Epidermal melanocyte (primary cell): Measurements from ENCODE around the gene C11orf68.
A peak's percentile ranks its signal among the peaks of the same experiment; 100 is the strongest.
"Not testable (repeated sequence)": the region's sequence is repeated elsewhere in the genome, so short reads cannot be mapped to it uniquely, and the experiment has no call there.

Experiments
- DNase-seq: peaks from one replicate; pipeline ENCODE4 v3.0.0; 2011; ENCODE audit warnings: low spot score; ENCODE audit not compliant: insufficient read length

C11orf68 gene

DNA sequence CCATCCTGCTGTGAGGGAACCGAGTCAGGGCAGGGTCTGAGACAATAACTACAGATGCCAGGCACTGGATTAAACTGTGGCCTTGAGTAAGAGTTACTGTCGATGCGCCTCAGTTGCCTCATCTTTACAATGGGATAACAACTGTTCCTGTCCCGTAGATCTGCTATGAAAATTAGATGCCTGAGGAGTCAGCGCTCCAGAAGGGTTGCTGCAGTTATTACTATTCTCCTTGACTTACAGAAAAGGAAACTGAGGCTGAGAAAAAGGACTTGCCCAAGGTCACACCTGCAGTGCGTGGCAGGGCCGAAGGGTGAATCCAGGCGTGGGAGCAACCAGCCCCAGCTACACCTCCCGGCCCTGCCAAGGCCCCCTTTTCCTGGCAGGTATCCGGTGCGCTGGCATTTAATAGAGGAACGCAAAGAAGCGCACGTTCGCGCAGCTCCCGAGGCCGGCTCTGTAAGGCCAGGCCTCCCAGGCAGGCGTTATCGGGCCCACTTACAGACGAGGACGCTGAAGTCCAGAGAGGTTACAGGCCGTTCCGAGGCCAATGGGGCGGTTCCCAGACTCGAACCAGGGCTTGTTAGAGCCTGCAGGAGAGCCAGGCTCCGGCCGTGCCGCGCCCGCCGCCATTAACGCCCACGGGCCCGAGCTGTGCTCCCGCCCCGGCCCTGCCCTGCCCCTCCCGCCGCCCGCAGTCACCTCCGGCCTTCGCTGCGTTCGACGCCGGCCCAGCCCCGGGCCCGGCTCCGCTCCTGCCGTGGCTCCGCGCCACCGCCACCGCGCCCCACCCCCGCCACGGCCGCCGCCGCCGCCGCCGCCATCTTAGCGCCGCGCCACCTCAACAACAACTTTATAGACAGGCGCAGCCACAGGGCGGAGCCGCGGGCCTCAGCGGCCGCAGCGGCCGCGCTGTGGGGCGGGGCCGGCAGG lies at the start of gene C11orf68:
Gene C11orf68, minus strand, starts transcription at position 852 of the 930 bp plus-strand sequence. Its CDS starts 31 bp downstream, at position 821.
- no peak for DNase-seq

DNA sequence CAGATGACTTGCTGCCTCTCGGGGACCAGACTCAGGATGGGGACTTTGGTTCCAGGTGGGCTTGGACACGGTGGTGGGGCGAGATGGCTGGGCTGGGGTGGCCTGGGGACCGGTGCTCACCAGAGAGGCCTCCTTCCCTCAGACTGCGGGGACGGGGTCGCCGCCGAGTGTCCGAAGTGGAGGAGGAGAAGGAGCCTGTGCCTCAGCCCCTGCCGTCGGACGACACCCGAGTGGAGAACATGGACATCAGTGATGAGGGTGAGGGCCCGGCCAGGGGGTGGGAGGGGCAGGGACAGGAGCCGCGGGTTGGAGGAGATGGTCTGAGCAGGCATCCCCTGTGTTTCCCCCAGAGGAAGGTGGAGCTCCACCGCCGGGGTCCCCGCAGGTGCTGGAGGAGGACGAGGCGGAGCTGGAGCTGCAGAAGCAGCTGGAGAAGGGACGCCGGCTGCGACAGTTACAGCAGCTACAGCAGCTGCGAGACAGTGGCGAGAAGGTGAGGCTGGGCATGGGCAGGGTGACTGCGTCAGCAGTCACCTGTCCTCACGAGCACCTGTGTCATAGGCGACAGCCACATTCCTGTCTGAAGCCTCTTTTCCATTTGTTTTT lies 48.6 kb upstream of the C11orf68 start:
- no peak for DNase-seq

DNA sequence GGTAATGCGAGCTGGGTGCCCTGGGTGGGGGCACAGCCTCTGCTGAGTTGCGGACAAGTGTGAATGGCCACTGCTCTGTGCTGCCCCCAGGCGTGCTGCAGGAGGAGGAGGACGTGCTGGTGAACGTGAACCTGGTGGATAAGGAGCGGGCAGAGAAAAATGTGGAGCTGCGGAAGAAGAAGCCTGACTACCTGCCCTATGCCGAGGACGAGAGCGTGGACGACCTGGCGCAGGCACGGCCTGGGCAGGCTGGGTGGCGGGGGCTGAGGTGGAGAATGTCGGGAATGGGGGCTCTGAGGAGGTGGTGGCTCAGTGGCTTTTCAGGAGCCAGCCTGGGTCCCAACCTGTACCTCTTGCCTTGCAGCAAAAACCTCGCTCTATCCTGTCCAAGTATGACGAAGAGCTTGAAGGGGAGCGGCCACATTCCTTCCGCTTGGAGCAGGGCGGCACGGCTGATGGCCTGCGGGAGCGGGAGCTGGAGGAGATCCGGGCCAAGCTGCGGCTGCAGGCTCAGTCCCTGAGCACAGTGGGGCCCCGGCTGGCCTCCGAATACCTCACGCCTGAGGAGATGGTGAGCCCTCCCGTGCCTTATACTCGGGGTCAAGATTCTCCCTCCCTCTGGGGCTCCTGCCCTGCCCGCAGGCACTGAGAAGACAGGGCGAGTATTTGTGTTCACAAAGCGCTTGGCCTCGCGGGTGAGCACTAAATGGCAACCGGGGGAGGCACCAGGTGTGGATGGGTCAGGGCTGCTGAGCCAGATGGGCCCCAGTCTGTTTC lies 47.3 kb upstream of the C11orf68 start:
- DNase-seq = no peak

DNA sequence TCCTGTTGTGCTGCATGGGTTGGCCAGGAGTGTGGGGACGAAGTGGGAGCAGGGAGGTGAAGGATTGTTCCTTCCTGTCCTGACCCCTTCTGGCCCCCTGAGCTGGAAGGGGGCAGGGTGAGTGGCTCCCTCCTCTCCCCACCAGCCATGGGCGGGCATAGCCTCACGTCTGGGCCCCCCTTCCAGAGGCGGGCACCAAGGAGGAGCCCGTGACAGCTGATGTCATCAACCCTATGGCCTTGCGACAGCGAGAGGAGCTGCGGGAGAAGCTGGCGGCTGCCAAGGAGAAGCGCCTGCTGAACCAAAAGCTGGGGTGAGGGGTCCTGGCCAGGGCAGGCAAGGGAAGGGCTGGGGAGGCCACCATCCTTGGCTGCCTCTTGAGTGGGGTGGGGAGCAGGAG lies 46.0 kb upstream of the C11orf68 start:
- no peak for DNase-seq

DNA sequence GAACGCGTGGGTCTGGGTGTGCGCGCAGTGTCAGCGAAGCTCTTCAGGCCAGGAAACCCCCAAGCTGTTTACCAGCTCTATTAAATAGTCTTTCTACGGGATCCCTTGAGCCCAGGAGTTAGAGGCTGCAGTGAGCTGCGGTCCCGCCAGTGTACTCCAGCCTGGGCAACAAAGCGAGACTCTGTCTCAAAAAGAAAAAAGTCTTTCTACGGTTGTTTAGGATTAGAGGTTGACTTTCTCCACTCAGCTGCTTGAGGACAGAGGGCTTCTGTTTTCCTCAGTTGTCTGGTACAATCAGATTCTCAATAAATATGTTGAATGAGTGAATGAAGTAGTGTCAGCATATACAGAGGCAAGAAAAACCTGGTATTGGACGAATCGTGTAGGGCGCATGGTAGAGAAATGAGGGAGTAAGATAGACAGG lies 43.3 kb upstream of the C11orf68 start:
- peak; percentile 77 for DNase-seq

DNA sequence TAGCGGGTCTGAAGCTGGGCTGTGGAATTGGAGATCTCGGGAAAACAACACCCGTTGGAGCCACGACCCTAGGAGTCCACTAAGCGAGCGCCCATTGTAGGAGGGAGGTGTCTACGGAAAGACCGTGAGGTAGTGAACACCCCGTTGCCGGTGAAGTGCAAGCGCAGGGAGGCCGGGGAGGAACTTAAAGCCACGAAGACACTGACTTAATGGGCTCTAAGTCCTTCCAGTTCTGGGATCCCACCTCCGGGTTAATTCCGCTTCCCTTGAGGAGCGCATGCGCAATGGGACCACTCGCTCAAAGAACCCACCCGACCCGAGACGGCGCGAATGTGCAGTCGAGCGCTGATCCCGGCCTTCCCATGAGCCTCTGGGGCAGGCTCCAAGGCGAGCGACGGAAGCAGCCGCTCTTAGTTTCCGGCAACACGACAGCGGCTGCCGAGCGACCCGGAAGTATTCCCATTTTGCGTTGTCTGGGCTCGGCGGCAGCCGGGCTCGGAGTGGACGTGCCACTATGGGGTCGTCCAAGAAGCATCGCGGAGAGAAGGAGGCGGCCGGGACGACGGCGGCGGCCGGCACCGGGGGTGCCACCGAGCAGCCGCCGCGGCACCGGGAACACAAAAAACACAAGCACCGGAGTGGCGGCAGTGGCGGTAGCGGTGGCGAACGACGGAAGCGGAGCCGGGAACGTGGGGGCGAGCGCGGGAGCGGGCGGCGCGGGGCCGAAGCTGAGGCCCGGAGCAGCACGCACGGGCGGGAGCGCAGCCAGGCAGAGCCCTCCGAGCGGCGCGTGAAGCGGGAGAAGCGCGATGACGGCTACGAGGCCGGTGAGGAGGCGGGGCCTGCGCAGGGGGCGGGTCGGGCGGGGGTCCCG lies 42.6 kb upstream of the C11orf68 start, which contains the start of gene SART1:
Gene SART1, plus strand, starts transcription at position 468 of the 874 bp plus-strand sequence. Its CDS starts 47 bp downstream, at position 515.
- peak; percentile 100 for DNase-seq

DNA sequence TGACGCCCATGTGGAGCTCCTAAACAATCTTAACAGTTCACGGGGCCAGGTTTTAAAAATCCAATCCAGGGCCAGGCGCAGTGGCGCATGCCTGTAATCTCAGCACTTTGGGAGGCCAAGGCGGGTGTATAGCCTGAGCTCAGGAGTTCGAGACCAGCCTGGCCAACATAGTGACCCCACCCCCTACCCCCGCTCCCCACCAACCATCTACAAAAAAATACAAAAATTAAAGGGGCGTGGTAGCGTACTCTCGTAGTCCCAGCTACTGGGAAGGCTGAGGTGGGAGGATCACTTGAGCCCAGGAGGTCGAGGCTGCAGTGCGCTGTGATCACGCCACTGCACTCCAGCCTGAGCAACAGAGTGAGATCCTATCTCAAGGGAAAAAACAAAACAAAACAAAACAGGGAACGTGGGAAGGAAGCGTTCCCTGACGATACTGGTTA lies 42.0 kb upstream of the C11orf68 start:
- DNase-seq = no peak

DNA sequence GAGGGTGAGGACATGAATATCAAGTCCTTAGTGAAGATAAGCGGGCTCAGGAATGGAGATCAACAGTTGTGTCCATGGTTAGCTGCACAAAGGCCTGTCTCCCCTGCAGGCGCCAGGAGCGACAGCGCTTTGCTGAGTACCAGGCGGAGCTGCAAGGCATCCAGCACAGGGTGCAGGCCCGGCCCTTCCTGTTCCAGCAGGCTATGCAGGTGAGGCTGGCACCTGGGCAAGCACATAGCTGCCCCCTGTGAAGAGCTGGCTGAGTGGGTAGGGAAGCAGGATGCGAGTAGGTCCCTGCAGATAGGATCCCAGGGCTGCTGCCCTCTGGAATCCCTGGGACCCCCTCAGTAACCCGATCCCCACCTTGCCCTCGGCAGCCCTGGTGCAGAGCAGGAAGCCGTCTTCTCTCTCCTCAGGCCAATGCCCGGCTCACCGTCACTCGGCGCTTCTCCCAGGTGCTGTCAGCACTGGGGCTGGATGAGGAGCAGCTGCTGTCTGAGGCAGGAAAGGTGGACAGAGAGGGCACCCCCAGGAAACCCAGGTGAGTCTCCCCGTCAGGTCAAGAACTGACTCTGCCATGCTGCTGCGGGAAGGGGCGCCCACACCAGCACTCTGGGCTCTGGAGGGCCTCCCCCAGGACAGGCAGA lies 40.0 kb upstream of the C11orf68 start:
- DNase-seq = no peak

DNA sequence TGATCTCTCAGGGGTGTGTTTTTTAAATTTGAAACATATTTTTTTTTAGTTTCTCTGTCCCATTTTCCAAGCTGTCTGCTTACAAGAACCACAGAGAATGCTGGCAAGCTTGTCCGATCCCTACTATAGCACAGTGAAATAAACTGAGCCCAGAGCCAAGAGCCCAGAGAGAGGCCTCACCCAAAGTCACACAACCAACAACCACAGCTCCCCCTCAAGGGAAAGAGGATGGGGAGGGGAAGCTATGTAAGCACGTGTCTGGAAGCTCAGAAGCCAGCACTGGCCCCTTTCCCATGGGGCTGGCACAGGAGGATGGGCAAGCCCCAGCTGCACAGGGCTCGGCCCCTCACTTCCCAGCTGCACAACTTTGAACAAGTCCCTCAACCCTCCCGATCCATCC lies 39.4 kb upstream of the C11orf68 start:
- DNase-seq = no peak

DNA sequence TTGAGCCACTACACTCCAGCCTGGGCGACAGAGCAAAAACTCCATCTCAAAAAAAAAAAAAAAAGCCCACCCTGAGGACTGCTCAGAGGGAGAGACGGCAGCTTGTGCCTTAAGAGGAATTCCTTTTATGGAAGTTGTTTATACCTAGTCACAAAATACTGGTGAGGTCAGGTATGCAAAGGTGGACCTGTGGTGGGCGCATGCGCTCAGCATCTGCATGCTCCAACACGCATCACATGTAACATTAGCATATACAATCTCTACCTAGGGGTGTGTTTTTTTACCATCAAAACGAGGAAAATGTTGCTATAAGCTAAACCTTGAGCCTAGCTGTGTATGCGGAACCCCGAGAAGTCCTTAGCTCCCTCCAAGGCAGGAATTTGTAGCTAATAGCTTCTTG lies 35.9 kb upstream of the C11orf68 start:
- no peak for DNase-seq

DNA sequence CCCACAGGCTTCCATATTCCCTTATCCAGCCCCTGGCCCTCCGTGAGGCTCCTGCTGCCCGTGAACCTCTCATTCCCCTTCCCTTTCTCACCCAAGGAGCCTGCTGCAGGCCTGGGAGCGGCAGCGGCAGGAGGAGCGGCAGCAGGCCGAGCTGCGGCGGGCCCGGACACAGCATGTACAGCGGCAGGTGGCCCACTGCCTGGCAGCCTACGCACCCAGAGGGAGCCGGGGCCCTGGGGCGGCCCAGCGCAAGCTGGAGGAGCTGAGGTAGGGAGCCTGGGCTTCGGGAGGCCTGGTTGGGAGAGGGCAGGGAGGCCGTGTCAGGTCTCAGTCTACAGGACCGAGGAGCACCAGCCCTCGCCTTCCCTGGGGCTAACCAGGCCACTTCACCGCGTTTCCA lies 34.6 kb upstream of the C11orf68 start:
- DNase-seq = no peak

DNA sequence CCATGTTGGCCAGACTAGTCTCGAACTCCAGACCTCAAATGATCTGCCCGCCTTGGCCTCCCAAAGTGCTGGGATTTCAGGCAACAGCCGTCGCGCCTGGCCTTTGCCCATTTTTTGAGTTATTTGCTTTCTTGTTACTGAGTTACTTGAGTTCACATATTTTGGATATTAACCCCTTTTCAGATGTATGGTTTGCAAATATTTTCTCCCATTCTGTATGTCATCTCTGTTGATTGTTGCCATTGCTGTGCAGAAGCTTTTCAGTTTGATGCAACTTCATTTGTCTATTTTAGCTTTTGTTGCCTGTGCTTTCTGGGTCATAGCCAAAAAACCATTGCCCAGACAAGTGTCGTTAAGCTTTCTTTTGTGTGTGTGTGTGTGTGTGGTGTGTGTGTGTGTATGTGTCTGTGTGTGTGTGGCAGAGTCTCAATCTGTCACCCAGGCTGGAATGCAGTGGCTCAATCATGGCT lies 33.2 kb upstream of the C11orf68 start:
- no peak for DNase-seq

DNA sequence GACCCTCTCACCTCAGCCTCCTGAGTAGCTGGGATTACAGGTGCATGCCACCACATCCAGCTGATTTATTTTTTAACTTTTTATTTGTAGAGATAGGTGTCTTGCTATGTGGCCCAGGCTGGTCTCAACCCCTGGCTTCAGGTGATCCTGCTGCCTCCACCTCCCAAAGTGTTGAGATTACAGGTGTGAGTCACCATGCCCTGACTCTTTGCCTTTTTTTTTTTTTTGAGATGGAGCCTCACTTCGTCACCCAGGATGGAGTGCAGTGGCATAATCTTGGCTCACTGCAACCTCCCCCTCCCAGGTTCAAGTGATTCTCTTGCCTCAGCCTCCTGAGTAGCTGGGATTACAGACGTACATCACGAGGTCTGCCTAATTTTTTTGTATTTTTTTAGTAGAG lies 32.8 kb upstream of the C11orf68 start:
- DNase-seq = not testable (repeated sequence)

DNA sequence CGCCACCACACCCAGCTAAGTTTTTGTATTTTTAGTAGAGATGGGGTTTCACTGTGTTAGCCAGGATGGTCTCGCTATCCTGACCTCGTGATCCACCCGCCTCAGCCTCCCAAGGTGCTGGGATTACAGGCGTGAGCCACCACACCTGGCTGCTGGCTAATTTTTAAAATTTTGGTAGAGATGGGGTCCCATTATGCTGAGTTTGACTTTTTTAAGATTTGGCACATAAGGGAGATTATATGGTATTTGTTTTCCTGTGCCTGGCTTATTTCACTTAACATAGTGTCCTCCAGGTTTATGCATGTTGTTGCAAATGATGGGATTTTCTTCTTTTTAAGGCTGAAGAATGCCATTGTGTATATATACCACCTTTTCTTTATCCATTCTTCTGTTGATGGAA lies 31.8 kb upstream of the C11orf68 start:
- not testable (repeated sequence) for DNase-seq

DNA sequence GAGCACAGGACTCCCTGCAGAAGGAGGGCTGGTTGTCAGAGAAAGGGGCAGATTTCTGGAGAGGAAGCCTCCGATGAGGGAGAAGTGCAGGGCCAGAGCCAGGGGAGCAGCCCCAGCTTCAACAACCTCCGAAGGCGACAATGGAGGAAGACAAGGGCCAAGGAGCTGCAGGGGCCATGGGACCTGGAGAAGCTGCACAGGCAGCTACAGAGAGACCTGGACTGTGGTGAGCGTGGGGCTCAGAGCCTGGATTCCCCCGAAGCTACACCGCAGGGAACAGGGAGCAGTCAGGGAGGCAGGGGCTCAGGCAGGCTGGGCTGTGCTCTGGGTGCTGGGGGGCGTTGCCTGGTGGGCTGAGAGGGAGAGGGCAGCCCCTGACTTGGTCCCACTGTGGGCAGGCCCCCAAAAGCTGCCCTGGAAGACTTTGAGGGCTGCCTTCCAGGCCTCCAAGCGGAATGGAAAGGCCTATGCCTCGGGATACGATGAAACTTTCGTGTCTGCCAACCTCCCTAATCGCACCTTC lies 28.8 kb upstream of the C11orf68 start:
- no peak for DNase-seq

DNA sequence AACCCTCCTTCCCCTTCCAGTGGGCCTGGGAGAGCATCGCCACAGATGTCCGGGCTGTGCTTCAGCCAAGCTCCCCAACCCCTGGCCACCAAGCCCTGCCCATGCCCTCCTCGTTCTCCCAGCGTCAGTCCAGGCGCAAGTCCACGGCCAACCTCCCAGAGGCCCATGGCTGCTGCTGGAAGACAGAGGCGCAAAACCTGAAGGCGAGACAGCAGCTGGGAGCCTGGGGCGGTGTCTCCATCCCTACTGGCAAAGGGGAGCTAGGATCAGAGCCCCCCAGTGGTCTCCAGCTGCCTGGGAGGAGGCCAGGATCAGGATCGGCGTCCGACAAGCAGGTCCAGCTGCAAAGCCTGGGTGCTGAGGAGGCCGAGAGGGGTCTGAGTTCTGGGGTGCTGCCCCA lies 28.3 kb upstream of the C11orf68 start:
- DNase-seq = no peak

DNA sequence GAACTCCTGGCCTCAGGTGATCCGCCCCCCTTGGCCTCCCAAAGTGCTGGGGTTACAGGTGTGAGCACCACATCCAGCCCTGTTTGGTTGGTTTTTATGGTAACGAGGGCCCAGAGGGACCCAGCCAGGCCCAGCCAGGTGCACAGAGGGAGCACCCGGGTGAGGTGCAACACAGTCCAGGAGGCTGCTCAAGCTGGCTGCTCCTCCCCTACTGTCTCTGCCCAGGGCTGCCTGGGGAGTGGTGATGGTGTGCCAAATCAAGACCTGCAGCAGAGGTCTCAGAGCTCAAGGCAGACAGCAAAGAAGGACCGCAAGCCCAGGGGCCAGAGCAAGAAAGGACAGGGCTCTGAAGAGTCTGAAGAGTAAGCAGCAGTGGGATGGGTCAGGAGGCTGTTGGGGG lies 27.8 kb upstream of the C11orf68 start:
- no peak for DNase-seq

DNA sequence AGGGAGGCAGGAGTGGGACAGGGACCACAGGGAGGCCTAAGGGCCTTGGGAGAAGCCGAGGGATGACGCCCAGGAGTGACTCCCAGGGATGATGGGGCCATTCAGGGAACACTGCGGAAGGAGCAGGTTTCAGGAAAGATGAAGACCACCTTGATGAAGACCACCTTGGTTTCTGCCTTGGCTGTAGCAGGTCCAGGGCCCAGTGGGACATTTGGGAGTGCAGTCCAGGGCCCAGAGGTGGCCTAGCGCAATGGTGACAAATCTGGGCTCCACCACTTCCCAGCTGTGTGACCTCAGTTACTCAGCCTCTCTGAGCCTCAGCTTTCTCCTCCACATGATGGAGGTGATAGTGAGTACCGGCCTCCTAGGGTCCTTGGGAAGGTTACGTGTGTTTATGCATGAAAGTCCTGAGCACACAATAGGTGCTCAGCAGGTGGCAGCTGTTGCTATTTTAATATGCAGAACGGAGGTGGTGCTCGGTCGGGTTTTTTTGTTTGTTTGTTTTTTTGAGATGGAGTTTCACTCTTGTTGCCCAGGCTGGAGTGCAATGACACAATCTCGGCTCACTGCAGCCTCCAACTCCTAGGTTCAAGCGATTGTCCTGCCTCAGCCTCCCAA lies 27.2 kb upstream of the C11orf68 start:
- no peak for DNase-seq

DNA sequence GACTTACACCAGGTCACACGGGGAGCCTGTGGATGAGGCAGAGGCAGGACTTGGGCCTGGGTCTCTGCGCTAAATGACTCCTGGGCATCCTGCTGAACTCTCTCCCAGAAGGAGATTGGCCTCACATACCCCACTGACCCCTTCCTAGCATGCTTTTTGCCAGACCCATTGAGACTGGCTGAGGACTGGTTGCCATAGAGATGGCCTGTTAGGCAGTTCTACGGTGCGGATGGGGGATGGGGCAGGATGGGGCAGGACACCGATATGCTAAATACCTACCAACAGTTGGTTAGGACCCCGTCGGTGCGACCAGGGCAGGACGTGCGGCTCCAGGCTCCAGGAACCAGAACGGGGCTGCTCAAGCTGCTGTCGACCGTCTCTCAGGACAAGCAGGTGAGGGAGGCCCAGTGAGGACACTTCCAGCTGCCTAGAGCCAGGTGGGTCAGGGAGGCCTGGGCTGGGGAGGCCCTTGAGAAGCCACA lies 26.6 kb upstream of the C11orf68 start, which contains the start of gene TSGA10IP:
Gene TSGA10IP, plus strand, starts transcription at position 51 of the 482 bp plus-strand sequence. Its CDS starts 196 bp downstream, at position 247.
- DNase-seq = no peak
